H1 (cell line): ENCODE results near the gene SPATA7. TPM values are rescaled to one million over a fixed set of nuclear protein-coding genes. Genes with fewer than 3 reads are reported as not detected.

Experiments
- CTCF ChIA-PET: fragments of 300-600 bp; sonication (Branson Sonifier 250); formaldehyde crosslinking; loops from one replicate; lab custom pipeline; 2021; ENCODE audit not compliant: partially characterized antibody; lab: Charles Lee
- POLR2A ChIA-PET: fragments of 300-600 bp; sonication (Branson Sonifier 250); formaldehyde crosslinking; loops from one replicate; lab custom pipeline; 2021; ENCODE audit warnings: inconsistent platforms; ENCODE audit not compliant: partially characterized antibody; lab: Charles Lee
- DNase-seq, 2 experiments: peaks; one replicate each; pipeline versions ENCODE4 v3.0.0 to v3.0.0-alpha.2; 2010 to 2022; ENCODE audit warnings: low spot score in 2 of 2, low read depth in 1 of 2, mixed read lengths in 1 of 2
- FAIRE-seq: peaks from 2 replicates; lab custom pipeline; 2011; peaks lifted over from hg19 to GRCh38; lab: Jason Lieb, UNC
- H2AFZ ChIP-seq: 2 replicates; pipeline ENCODE4 v1.8.1; 2012; ENCODE audit warnings: low read length, inconsistent platforms
- H2AK5ac ChIP-seq: 2 replicates; pipeline ENCODE4 v1.6.1; 2013; ENCODE audit warnings: low read depth, low read length
- H2BK120ac ChIP-seq: replicated peaks from 2 replicates; pipeline ENCODE3; 2013; ENCODE audit warnings: low read depth, low read length, inconsistent platforms
- H2BK12ac ChIP-seq: 2 replicates; pipeline ENCODE4 v1.6.1; 2013; ENCODE audit warnings: low read depth, low read length
- H2BK15ac ChIP-seq: 2 replicates; pipeline ENCODE4 v1.6.1; 2013; ENCODE audit warnings: low read length
- H2BK20ac ChIP-seq: 2 replicates; pipeline ENCODE4 v1.6.1; 2013; ENCODE audit warnings: low read length
- H2BK5ac ChIP-seq: 2 replicates; pipeline ENCODE4 v1.6.1; 2013; ENCODE audit warnings: low read depth, low read length
- H3K14ac ChIP-seq: 2 replicates; pipeline ENCODE4 v1.6.1; 2013; ENCODE audit warnings: inconsistent platforms; ENCODE audit not compliant: insufficient read length
- H3K18ac ChIP-seq: 2 replicates; pipeline ENCODE4 v1.6.1; 2013; ENCODE audit warnings: low read length; ENCODE audit errors: extremely low read depth
- H3K23ac ChIP-seq: 2 replicates; pipeline ENCODE4 v1.6.1; 2013; ENCODE audit warnings: inconsistent platforms; ENCODE audit not compliant: insufficient read length
- H3K23me2 ChIP-seq: 2 replicates; pipeline ENCODE4 v1.6.1; 2013; ENCODE audit warnings: low read depth, low read length
- H3K27ac ChIP-seq: 2 replicates; pipeline ENCODE4 v1.6.1; 2011; ENCODE audit warnings: low read depth, low read length, inconsistent platforms
- H3K27me3 ChIP-seq, 4 experiments: replicated peaks in 1 of 4; 1 replicate in 1 of 4; 2 replicates in 3 of 4; pipeline versions ENCODE4 v1.6.1 to v1.8.1; 2011 to 2013; ENCODE audit warnings: low read length in 3 of 4, mild to moderate bottlenecking in 3 of 4, inconsistent platforms in 2 of 4, mixed read lengths in 2 of 4, moderate library complexity in 1 of 4; ENCODE audit not compliant: control insufficient read depth in 3 of 4, insufficient read depth in 3 of 4; ENCODE audit errors: extremely low read depth in 1 of 4
- H3K36me3 ChIP-seq, 4 experiments: 2 replicates each; pipeline versions ENCODE4 v1.6.1 to v1.8.1; 2011 to 2013; ENCODE audit warnings: mild to moderate bottlenecking in 4 of 4, low read length in 3 of 4, moderate library complexity in 2 of 4, control low read depth in 1 of 4, inconsistent platforms in 1 of 4; ENCODE audit not compliant: insufficient read depth in 4 of 4, control insufficient read depth in 2 of 4
- H3K4ac ChIP-seq: replicated peaks from 2 replicates; pipeline ENCODE3; 2013; ENCODE audit warnings: low read length, low read depth, mixed read lengths, inconsistent platforms; ENCODE audit not compliant: insufficient read length
- H3K4me1 ChIP-seq, 4 experiments: replicated peaks in 1 of 4; 1 replicate in 1 of 4; 2 replicates in 3 of 4; pipeline versions ENCODE4 v1.6.1 to v1.8.1; 2011 to 2013; ENCODE audit warnings: low read length in 3 of 4, inconsistent platforms in 2 of 4, mixed read lengths in 1 of 4; ENCODE audit not compliant: insufficient read depth in 4 of 4, control insufficient read depth in 3 of 4
- H3K4me2 ChIP-seq, 2 experiments: 2 replicates each; pipeline versions ENCODE4 v1.6.1 to v1.8.1; 2011 to 2013; ENCODE audit warnings: low read depth in 2 of 2, low read length in 2 of 2, control low read depth in 1 of 2, inconsistent platforms in 1 of 2, mild to moderate bottlenecking in 1 of 2; ENCODE audit not compliant: insufficient read depth in 1 of 2
- H3K4me3 ChIP-seq, 4 experiments: fragments of 200-600, 300-600 bp in 1 of 4; sonication (generic), shearing (Covaris generic), sonication (Bioruptor Twin) in 1 of 4; 2 replicates each; pipeline versions ENCODE4 v1.5.1 to v1.8.1; 2011 to 2016; ENCODE audit warnings: low read length in 4 of 4, low read depth in 3 of 4, control low read depth in 2 of 4, inconsistent platforms in 2 of 4, mild to moderate bottlenecking in 2 of 4, mixed read lengths in 1 of 4, moderate library complexity in 1 of 4; ENCODE audit not compliant: insufficient read depth in 2 of 4; ENCODE audit errors: extremely low read depth in 1 of 4
- H3K56ac ChIP-seq: replicated peaks from 2 replicates; pipeline ENCODE3; 2013; ENCODE audit warnings: low read depth, mild to moderate bottlenecking, mixed read lengths, low read length, inconsistent platforms; ENCODE audit not compliant: insufficient read length
- H3K79me1 ChIP-seq: 2 replicates; pipeline ENCODE4 v1.6.1; 2013; ENCODE audit warnings: low read depth, low read length, control low read depth
- H3K79me2 ChIP-seq, 2 experiments: 2 replicates each; pipeline versions ENCODE4 v1.6.1 to v1.8.1; 2012 to 2013; ENCODE audit warnings: low read length in 2 of 2, mild to moderate bottlenecking in 2 of 2, inconsistent platforms in 1 of 2; ENCODE audit not compliant: insufficient read depth in 2 of 2, control insufficient read depth in 1 of 2
- H3K9ac ChIP-seq, 4 experiments: replicated peaks in 1 of 4; 1 replicate in 1 of 4; 2 replicates in 3 of 4; pipeline versions ENCODE4 v1.6.1 to v1.8.1; 2011 to 2013; ENCODE audit warnings: low read depth in 3 of 4, low read length in 3 of 4, control low read depth in 2 of 4, mild to moderate bottlenecking in 2 of 4, moderate library complexity in 2 of 4, inconsistent platforms in 1 of 4; ENCODE audit errors: extremely low read depth in 1 of 4
- H3K9me3 ChIP-seq, 2 experiments: 2 replicates each; pipeline versions ENCODE4 v1.6.1 to v1.8.1; 2012 to 2013; ENCODE audit warnings: mild to moderate bottlenecking in 2 of 2, moderate library complexity in 2 of 2, control low read depth in 1 of 2, inconsistent platforms in 1 of 2, low read depth in 1 of 2, low read length in 1 of 2, mixed read lengths in 1 of 2; ENCODE audit not compliant: insufficient read depth in 2 of 2
- H4K20me1 ChIP-seq, 2 experiments: replicated peaks in 1 of 2; 2 replicates each; pipeline versions ENCODE3 to v1.8.1; 2011 to 2013; ENCODE audit warnings: inconsistent platforms in 2 of 2, low read length in 2 of 2, mild to moderate bottlenecking in 1 of 2; ENCODE audit not compliant: insufficient read depth in 2 of 2, control insufficient read depth in 1 of 2
- H4K5ac ChIP-seq: 2 replicates; pipeline ENCODE4 v1.6.1; 2013; ENCODE audit warnings: low read length, low read depth, mixed read lengths, inconsistent platforms; ENCODE audit not compliant: insufficient read length
- H4K8ac ChIP-seq: 2 replicates; pipeline ENCODE4 v1.8.0; 2013; ENCODE audit warnings: mild to moderate bottlenecking, moderate library complexity, low read length, inconsistent platforms; ENCODE audit not compliant: insufficient read depth; ENCODE audit errors: extremely low read depth
- H4K91ac ChIP-seq: replicated peaks from 2 replicates; pipeline ENCODE3; 2013; ENCODE audit warnings: low read length, mixed read lengths, inconsistent platforms; ENCODE audit not compliant: insufficient read length
- MAX ChIP-seq: IDR thresholded peaks from 2 replicates; pipeline ENCODE4 v1.6.1; 2012; ENCODE audit warnings: inconsistent platforms
- POU5F1 ChIP-seq: IDR thresholded peaks from 2 replicates; pipeline ENCODE4 v1.6.1; 2011; ENCODE audit warnings: low read depth, mild to moderate bottlenecking, low read length, moderate library complexity
- SP1 ChIP-seq: IDR thresholded peaks from 2 replicates; pipeline ENCODE4 v1.6.1; 2011; ENCODE audit warnings: low read depth, low read length
- SP2 ChIP-seq: IDR thresholded peaks from 2 replicates; pipeline ENCODE4 v1.6.1; 2012; ENCODE audit warnings: mild to moderate bottlenecking, low read length, inconsistent platforms
- SRF ChIP-seq: IDR thresholded peaks from 2 replicates; pipeline ENCODE4 v1.6.1; 2011; ENCODE audit warnings: mild to moderate bottlenecking, low read depth, low read length, moderate library complexity
- WGBS, 2 experiments: shearing (Covaris generic) in 1 of 2; methylation state at CpG; one replicate each; pipeline versions ENCODE4 v1.1.6 to v1.1.7; 2013 to 2015; ENCODE audit warnings: low lambda C conversion rate in 2 of 2, mixed read lengths in 2 of 2, inconsistent platforms in 1 of 2, low coverage in 1 of 2, missing lambda C conversion rate in 1 of 2; ENCODE audit not compliant: insufficient replicate concordance in 2 of 2, insufficient coverage in 1 of 2, insufficient read length in 1 of 2; ENCODE audit errors: extremely low coverage in 1 of 2, missing lambda C conversion rate in 1 of 2; 5-methylcytosine and 5-hydroxymethylcytosine counted together
- polyA plus RNA-seq, 7 experiments: library from polyadenylated mRNA; depleted of rRNA in 3 of 7; stranded (reverse) in 5 of 7; unstranded in 2 of 7; fragments of >200 nt in 5 of 7; fragments of 200-250 nt in 2 of 7; gene quantifications; 1 replicate in 5 of 7; 2 replicates in 1 of 7; 4 replicates in 1 of 7; pipeline versions ENCODE4 v1.2.1 to v1.2.3, GENCODE V29; 2011 to 2013; ENCODE audit warnings: missing spikeins in 2 of 7, mixed read lengths in 2 of 7
- total RNA-seq: library from RNA; stranded (reverse); fragmentation: NEBNext Ultra II Directional; extraction: Animal tissue kit (Norgen Biotek cat#: 25700); gene quantifications from 2 replicates; pipeline ENCODE4 v1.2.1, GENCODE V29; 2021

The SPATA7 gene
- total and polyA plus RNA-seq, 2 of the 8 experiments (the other 6 are each of a cell fraction or from before 2014, with no cell fraction given), result 3.8 to 6.7 TPM

- Histone ChIP-seq H2BK12ac (no peak overlapping the region), H4K8ac (no peak overlapping the region), H3K9ac (no peak overlapping the region), H4K20me1 (no peaks in the 10 kb centered on the region), H3K27me3 (no peaks in the 10 kb centered on the region), H3K4me1 (no peaks in the 10 kb centered on the region), H2BK5ac (no peak overlapping the region), H3K4ac (no peak overlapping the region), H3K27ac (no peak overlapping the region), H3K23ac (no peak overlapping the region), H3K4me3 (no peak overlapping the region), H2AK5ac (no peak overlapping the region), H3K79me2 (no peaks in the 10 kb centered on the region), H2AFZ (no peak overlapping the region), H3K4me2 (no peak overlapping the region), H4K91ac (no peak overlapping the region), H3K79me1 (no peaks in the 10 kb centered on the region), H3K36me3 (no peaks in the 10 kb centered on the region), H4K5ac (no peak overlapping the region), H3K56ac (no peak overlapping the region), H3K9me3 (no peaks in the 10 kb centered on the region), H3K23me2 (no peaks in the 10 kb centered on the region), H3K14ac (no peak overlapping the region), H2BK20ac (no peak overlapping the region), H2BK120ac (no peak overlapping the region), H3K18ac (no peak overlapping the region), H2BK15ac (no peak overlapping the region)
- DNase-seq, result no peak
- CTCF ChIA-PET, result no interaction called here
- FAIRE-seq, result no peak
- WGBS, 2 experiments, result 82% methylated on average over 3 of the region's 3 CpGs; no CpG with 5 or more reads in 1 of the 2 experiments
- POLR2A ChIA-PET, result no interaction called here
- no peak for TF ChIP-seq SP2
- no peak for TF ChIP-seq POU5F1
- TF ChIP-seq MAX, result no peak
- TF ChIP-seq SP1, result no peak
- TF ChIP-seq SRF, result no peak
Measured at GRCh38 chr14:88422919-88423650, 37.6 kb downstream of the SPATA7 start.
